GM19395 (cell line): ENCODE measurements around the gene SUMO3.

Experiments used
- ATAC-seq: cut with Tn5 transposase; IDR thresholded peaks from one replicate; pipeline ENCODE4 v1.9.1; 2021; ENCODE audit warnings: mild to moderate bottlenecking, moderate library complexity; ENCODE audit not compliant: unreplicated experiment

The SUMO3 gene

GRCh38 chr21:44804762-44805161, 13.1 kb downstream of the SUMO3 start:
- ATAC-seq, result no peak

- no peak for ATAC-seq
Measured at GRCh38 chr21:44803651-44804050, 14.2 kb downstream of the SUMO3 start.

GRCh38 chr21:44802396-44803153, 15.3 kb downstream of the SUMO3 start:
- ATAC-seq, result no peak

DNA sequence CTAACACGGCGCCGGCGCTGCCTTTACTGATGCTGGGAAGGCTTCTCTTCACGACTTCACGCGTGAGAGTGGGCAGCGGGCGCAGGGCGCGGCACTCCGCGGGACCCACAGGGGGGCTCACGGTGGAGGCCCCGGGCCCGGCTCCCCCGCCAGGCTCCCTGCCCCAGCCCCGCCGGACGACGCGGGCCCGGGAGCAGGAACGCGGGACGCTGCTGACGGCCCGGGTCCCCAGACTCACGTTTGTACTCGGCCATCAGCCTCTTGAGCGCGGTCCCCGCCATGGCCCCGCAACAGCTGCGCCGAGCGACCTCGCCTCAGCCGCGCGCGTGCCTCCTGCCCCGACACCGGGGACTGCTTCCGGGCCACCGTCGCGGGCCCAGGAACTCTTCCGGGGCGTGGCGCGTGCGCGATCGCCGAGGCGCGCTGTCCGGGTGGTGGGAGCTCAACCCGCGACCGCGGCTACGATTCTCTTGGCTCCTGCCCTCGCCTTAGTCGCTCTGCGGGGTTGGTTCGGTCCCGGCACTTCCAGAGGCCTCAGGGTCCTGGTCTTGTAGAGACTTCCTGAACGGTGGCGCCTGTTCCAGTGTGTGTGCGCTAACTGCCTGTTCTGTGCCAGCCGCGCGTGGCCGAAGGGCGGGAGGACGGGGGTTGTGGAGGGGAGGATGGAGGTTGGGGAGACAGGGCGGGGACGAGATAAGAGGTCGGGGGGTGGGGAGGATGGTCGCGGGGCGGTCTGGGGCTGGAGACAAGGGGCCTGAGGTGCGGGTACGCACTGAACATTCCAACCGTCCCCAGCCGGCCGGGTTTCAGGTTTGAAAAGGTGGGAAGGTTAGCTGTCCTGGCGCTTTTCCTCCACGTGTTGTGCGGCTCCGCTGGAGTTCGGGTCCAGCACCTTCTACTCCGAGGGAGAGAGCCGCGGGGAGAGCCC, 16.1 kb downstream of the SUMO3 start, which contains the start of gene UBE2G2:
Gene UBE2G2, minus strand, starts transcription at position 353 of the 928 bp plus-strand sequence. Its CDS starts 72 bp downstream, at position 281.
- ATAC-seq, result peak; percentile 78

GRCh38 chr21:44800971-44801467, 16.8 kb downstream of the SUMO3 start:
- ATAC-seq, result peak; percentile 53

- no peak for ATAC-seq
Measured at GRCh38 chr21:44800103-44800502, 17.8 kb downstream of the SUMO3 start.

DNA sequence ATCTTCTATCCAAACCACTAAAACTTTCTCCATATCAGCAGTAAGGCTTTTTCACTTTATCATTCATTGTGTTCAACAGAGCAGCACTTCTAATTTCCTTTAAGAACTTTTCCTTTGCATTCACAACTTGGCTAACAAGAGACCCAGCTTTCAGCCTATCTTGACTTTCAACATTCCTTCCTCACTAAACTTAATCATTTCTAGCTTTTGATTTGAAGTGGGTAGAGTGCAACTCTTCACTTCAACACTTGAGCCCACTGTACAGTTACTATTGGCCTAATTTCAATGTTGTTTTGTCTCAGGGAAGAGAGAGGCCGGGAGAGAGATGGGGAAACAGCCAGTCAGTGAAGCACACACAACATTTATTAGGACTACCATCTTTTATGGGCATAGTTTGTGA, 18.2 kb downstream of the SUMO3 start:
- no peak for ATAC-seq

- ATAC-seq, result no peak
Measured at GRCh38 chr21:44797775-44798174, 20.1 kb downstream of the SUMO3 start.

- ATAC-seq, result no peak
Measured at GRCh38 chr21:44795342-44795741, 22.5 kb downstream of the SUMO3 start.

- no peak for ATAC-seq
Measured at GRCh38 chr21:44793592-44794374, 24.1 kb downstream of the SUMO3 start.

GRCh38 chr21:44792702-44793591, 24.9 kb downstream of the SUMO3 start:
- no peak for ATAC-seq

- no peak for ATAC-seq
Measured at GRCh38 chr21:44791993-44792392, 25.9 kb downstream of the SUMO3 start.

- no peak for ATAC-seq
Measured at GRCh38 chr21:44791246-44791645, 26.6 kb downstream of the SUMO3 start.

DNA sequence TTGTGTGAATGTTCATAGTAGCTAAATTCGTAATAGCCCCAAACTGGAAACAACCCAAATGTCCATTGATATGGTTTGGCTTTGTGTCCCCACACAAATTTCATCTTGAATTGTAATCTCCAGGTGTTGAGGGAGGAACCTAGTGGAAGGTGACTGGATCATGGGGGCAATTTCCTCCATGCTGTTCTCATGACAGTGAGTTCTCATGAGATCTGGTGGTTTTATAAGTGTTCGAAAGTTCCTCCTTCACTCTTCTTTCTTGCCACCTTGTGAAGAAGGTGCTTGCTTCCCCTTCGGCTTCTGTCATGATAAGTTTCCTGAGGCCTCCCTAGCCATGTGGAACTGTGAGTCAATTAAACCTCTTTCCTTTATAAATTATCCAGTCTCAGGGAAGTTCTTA, 27.5 kb downstream of the SUMO3 start:
- no peak for ATAC-seq

DNA sequence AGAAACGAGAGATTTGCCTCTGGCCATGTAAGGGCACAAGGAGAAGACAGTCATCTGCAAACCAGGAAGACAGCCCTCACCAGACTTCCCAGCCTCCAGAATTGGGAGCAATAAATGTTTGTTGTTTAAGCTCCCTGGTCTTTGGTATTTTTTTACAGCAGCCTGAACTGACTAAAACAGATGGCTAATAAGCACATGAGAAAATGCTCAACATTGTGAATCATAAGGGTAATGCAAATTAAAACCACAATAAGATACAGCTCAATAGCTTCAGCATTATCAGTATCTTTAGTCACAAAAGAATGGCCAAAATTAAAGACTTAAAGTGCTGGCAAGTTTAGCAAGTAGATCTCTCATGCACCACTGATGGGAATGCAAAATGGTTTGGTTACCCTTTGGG, 28.0 kb downstream of the SUMO3 start:
- no peak for ATAC-seq

GRCh38 chr21:44785620-44786335, 32.1 kb downstream of the SUMO3 start:
- ATAC-seq, result no peak

GRCh38 chr21:44784810-44785209, 33.1 kb downstream of the SUMO3 start:
- ATAC-seq, result no peak

- ATAC-seq, result no peak
Measured at GRCh38 chr21:44783020-44783696, 34.7 kb downstream of the SUMO3 start.
